ENCODE results near the gene DCUN1D3.

GRCh38 chr16:20942256-20942655, 42.1 kb upstream of the DCUN1D3 start:
- TF ChIP-seq, protein P1, sequence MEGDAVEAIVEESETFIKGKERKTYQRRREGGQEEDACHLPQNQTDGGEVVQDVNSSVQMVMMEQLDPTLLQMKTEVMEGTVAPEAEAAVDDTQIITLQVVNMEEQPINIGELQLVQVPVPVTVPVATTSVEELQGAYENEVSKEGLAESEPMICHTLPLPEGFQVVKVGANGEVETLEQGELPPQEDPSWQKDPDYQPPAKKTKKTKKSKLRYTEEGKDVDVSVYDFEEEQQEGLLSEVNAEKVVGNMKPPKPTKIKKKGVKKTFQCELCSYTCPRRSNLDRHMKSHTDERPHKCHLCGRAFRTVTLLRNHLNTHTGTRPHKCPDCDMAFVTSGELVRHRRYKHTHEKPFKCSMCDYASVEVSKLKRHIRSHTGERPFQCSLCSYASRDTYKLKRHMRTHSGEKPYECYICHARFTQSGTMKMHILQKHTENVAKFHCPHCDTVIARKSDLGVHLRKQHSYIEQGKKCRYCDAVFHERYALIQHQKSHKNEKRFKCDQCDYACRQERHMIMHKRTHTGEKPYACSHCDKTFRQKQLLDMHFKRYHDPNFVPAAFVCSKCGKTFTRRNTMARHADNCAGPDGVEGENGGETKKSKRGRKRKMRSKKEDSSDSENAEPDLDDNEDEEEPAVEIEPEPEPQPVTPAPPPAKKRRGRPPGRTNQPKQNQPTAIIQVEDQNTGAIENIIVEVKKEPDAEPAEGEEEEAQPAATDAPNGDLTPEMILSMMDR (conservative IDR thresholded peaks at IDR 0.05; ENCODE audit: low read length): no peak
- TF ChIP-seq EZH2phosphoT487 (IDR thresholded peaks at IDR 0.05; ENCODE audit: borderline replicate concordance, low read depth, low read length): no peak
